ENCODE results near the gene PAPSS2.

PAPSS2 gene

GRCh38 chr10:87753995-87754866, 94.6 kb downstream of the PAPSS2 start:
- no peak for DNase-seq

GRCh38 chr10:87757685-87758084, 98.0 kb downstream of the PAPSS2 start:
- no peak for DNase-seq

- DNase-seq, result no peak
Observed at GRCh38 chr10:87759551-87759950, 99.9 kb downstream of the PAPSS2 start.

GRCh38 chr10:87760195-87760905, 100.7 kb downstream of the PAPSS2 start:
- no peak for DNase-seq

- no peak for DNase-seq
Observed at GRCh38 chr10:87761153-87761552, 101.5 kb downstream of the PAPSS2 start.

- DNase-seq, result no peak
Observed at GRCh38 chr10:87761892-87762291, 102.2 kb downstream of the PAPSS2 start.

- no peak for DNase-seq
Observed at GRCh38 chr10:87763086-87763861, 103.6 kb downstream of the PAPSS2 start.

- no peak for DNase-seq
Observed at GRCh38 chr10:87764072-87764934, 104.6 kb downstream of the PAPSS2 start.

GRCh38 chr10:87765666-87766376, 106.1 kb downstream of the PAPSS2 start:
- DNase-seq, result no peak

GRCh38 chr10:87767253-87767652, 107.6 kb downstream of the PAPSS2 start:
- no peak for DNase-seq

- DNase-seq, result no peak
Observed at GRCh38 chr10:87771871-87772500, 112.3 kb downstream of the PAPSS2 start.

- no peak for DNase-seq
Observed at GRCh38 chr10:87775766-87776165, 116.1 kb downstream of the PAPSS2 start.

GRCh38 chr10:87776328-87776727, 116.7 kb downstream of the PAPSS2 start:
- no peak for DNase-seq

- DNase-seq, result no peak
Observed at GRCh38 chr10:87781545-87781944, 121.9 kb downstream of the PAPSS2 start.

- DNase-seq, result no peak
Observed at GRCh38 chr10:87782721-87783120, 123.0 kb downstream of the PAPSS2 start.

GRCh38 chr10:87786421-87786820, 126.7 kb downstream of the PAPSS2 start:
- no peak for DNase-seq

GRCh38 chr10:87790185-87790584, 130.5 kb downstream of the PAPSS2 start:
- no peak for DNase-seq

GRCh38 chr10:87794285-87794684, 134.6 kb downstream of the PAPSS2 start:
- DNase-seq, result no peak

Data from NCI-H1436 treated with DMSO at 0.1 percent for 48 hours (cell line).